ENCODE results near the gene DNAJC27. TPM values are rescaled to one million over a fixed set of nuclear protein-coding genes. Genes with fewer than 3 reads are reported as not detected.

The DNAJC27 gene
- total and polyA plus RNA-seq, 2 of the 13 experiments (the other 11 are each of a cell fraction or from before 2014, with no cell fraction given) = 3.1 to 3.7 TPM

DNA sequence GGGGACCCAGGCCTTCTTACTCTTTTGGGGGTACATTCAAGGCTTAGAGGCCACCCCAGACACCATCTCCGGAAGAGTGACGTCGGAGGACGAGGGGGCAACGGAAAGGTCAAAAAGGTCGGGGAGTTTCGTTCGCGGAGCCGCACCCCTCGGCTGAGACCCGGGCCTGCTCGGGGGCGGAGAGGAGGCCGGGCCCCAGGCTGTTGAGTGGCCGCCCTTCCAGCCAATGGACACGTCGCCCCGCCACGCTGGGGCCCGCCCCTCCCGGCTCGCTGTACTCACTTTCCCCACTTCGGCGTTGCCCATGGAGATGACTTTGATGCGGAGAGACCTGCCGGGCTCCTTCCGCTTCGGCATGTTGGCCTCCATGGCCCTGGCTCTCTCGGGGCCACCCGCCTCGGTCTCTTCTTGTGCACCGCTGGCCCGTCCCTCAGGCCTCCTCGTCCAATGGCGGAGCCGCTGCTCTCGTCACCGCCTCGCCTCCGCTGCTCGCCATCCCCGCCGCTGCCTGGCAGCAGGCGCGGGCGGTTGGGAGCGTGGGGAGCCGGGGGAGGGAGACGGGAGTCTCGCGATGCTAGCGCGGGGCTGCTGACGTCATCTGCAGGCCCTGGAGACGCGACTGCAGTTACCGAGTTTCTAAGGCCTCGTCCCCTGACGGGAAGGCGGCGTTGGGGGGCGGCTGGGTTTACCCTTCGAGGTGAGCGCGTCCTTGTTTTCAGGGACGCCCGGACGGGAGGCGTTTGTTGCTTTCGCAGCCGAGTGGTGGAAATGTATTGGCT lies at the start of gene DNAJC27 (continued):
- TF ChIP-seq, protein P1, sequence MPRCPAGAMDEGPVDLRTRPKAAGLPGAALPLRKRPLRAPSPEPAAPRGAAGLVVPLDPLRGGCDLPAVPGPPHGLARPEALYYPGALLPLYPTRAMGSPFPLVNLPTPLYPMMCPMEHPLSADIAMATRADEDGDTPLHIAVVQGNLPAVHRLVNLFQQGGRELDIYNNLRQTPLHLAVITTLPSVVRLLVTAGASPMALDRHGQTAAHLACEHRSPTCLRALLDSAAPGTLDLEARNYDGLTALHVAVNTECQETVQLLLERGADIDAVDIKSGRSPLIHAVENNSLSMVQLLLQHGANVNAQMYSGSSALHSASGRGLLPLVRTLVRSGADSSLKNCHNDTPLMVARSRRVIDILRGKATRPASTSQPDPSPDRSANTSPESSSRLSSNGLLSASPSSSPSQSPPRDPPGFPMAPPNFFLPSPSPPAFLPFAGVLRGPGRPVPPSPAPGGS (CRISPR knock-in tag; IDR thresholded peaks at IDR 0.05) = no peak; the same call in 1 of the 2 replicates
- TF ChIP-seq ZNF572 (CRISPR knock-in tag; IDR thresholded peaks at IDR 0.05) = 0 out of 2 replicates have a peak, but pooled peaks have one; percentile 84
- TF ChIP-seq ZNF496 (CRISPR knock-in tag; IDR thresholded peaks at IDR 0.05; ENCODE audit: insufficient replicate concordance) = no peak
- TF ChIP-seq ONECUT2 (CRISPR knock-in tag; IDR thresholded peaks at IDR 0.05) = no peak
- TF ChIP-seq RAD21 (CRISPR knock-in tag; IDR thresholded peaks at IDR 0.05) = peak; percentile 13; the same call in 1 of the 2 replicates
- TF ChIP-seq ZFX (CRISPR knock-in tag; IDR thresholded peaks at IDR 0.05; ENCODE audit: low read depth) = peak; percentile 97
- TF ChIP-seq TMF1 (CRISPR knock-in tag; IDR thresholded peaks at IDR 0.05; ENCODE audit: low read depth) = no peak
- peak; percentile 77 for TF ChIP-seq FOXJ3 (CRISPR knock-in tag; IDR thresholded peaks at IDR 0.05; ENCODE audit: borderline replicate concordance)
- TF ChIP-seq SRF (IDR thresholded peaks at IDR 0.05; ENCODE audit: low read depth, low read length) = no peak
- no peak for TF ChIP-seq EZH2 (conservative IDR thresholded peaks at IDR 0.05; ENCODE audit: low read depth, low read length)
- TF ChIP-seq SOX13 (IDR thresholded peaks at IDR 0.05) = 0 out of 2 replicates have a peak, but pooled peaks have one; percentile 4
- peak in 1 of 2 experiments; percentile 53; a peak in 2 of 4 replicates for TF ChIP-seq SOX13 (CRISPR knock-in tag; conservative IDR thresholded peaks at IDR 0.05 in 1 of 2, IDR thresholded peaks at IDR 0.05 in 1 of 2)
- no peak for TF ChIP-seq ZNF670 (CRISPR knock-in tag; IDR thresholded peaks at IDR 0.05; ENCODE audit: borderline replicate concordance)
- peak; percentile 52 for TF ChIP-seq ZFP41 (CRISPR knock-in tag; IDR thresholded peaks at IDR 0.05; ENCODE audit: borderline replicate concordance)
- TF ChIP-seq ZNF616 (CRISPR knock-in tag; IDR thresholded peaks at IDR 0.05; ENCODE audit: low read depth) = peak; percentile 38; the same call in 1 of the 2 replicates
- TF ChIP-seq, protein P2, sequence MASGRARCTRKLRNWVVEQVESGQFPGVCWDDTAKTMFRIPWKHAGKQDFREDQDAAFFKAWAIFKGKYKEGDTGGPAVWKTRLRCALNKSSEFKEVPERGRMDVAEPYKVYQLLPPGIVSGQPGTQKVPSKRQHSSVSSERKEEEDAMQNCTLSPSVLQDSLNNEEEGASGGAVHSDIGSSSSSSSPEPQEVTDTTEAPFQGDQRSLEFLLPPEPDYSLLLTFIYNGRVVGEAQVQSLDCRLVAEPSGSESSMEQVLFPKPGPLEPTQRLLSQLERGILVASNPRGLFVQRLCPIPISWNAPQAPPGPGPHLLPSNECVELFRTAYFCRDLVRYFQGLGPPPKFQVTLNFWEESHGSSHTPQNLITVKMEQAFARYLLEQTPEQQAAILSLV (CRISPR knock-in tag; IDR thresholded peaks at IDR 0.05; ENCODE audit: borderline replicate concordance) = peak; percentile 94; the same call in 1 of the 2 replicates
- TF ChIP-seq STAG1 (CRISPR knock-in tag; IDR thresholded peaks at IDR 0.05) = peak; percentile 5; the same call in 1 of the 2 replicates
- TF ChIP-seq ZFP90 (CRISPR knock-in tag; IDR thresholded peaks at IDR 0.05; ENCODE audit: borderline replicate concordance) = peak; percentile 58; the same call in 1 of the 2 replicates
- peak; percentile 78; the same call in 1 of the 2 replicates for TF ChIP-seq KLF15 (CRISPR knock-in tag; IDR thresholded peaks at IDR 0.05; ENCODE audit: borderline replicate concordance)
